ENCODE results near the gene CPT2. TPM values are rescaled to one million over a fixed set of nuclear protein-coding genes. Genes with fewer than 3 reads are reported as not detected.

The CPT2 gene
- total and polyA plus RNA-seq, 2 of the 13 experiments (the other 11 are each of a cell fraction or from before 2014, with no cell fraction given) = 12.6 to 14.6 TPM

DNA sequence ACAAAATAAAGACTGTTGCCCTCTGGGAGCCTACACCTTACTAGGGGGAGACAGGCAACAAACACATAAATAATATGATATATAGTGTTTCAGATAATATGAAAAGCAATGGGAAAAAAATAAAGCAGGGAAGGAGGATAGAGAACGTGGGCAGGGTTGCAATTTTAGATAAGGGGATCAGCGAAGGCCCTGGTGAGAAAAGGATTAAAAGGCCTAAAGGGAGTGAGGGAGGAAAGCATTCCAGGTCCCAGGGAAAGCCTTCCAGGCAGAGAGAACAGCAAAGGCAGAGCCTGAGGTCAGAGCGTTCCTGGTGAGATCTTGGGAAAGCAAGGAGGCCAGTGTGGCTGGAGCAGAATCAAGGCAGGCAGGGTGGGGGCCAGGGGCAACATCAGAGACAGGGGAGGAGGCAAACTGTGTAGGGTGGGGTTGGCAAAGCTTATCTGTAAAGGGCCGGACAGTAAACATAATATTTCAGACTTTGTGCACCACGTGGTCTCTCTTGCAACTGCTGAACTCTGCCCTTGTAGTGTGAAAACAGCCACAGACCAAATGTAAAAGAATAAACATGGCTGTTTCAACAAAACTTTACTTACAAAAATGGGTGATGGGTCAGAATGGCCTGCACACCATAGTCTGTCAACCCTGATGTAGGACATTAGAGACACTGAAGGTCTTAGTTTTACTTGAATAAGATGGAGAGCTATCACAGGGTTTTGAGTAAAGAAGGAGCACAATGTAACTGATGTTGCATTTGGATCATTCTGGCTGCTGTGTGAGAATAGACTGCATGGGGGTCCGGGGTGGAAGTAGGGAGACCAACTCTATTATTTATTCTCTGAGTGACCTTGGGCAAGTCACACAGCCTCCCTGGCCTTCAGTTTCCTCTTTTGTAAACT is 13.3 kb upstream of the CPT2 start (continued):
- TF ChIP-seq ZSCAN20 (CRISPR knock-in tag; IDR thresholded peaks at IDR 0.05; ENCODE audit: borderline replicate concordance) (no peak), SOX13 (IDR thresholded peaks at IDR 0.05) (peak; percentile 57; the same call in 1 of the 2 replicates), SOX13 (CRISPR knock-in tag; conservative IDR thresholded peaks at IDR 0.05 in 1 of 2, IDR thresholded peaks at IDR 0.05 in 1 of 2) (peak in 1 of 2 experiments; percentile 90; a peak in 2 of 4 replicates), POLR2A (IDR thresholded peaks at IDR 0.05; ENCODE audit: insufficient read depth in 1 of 2, low read depth in 2 of 2, low read length in 2 of 2) (peak in 1 of 2 experiments; percentile 74; a peak in 3 of 4 replicates), ZNF274 (CRISPR knock-in tag; IDR thresholded peaks at IDR 0.05) (no peak), DMAP1 (CRISPR knock-in tag; IDR thresholded peaks at IDR 0.05) (peak; percentile 85), MLX (CRISPR knock-in tag; IDR thresholded peaks at IDR 0.05) (peak; percentile 92), RBFOX2 (IDR thresholded peaks at IDR 0.05; ENCODE audit: low read depth, low read length) (no peak), TRAFD1 (CRISPR knock-in tag; IDR thresholded peaks at IDR 0.05; ENCODE audit: borderline replicate concordance) (no peak), ZNF549 (CRISPR knock-in tag; IDR thresholded peaks at IDR 0.05) (no peak), PRMT3 (CRISPR knock-in tag; IDR thresholded peaks at IDR 0.05; ENCODE audit: borderline replicate concordance, low read depth) (no peak), KDM6A (CRISPR knock-in tag; IDR thresholded peaks at IDR 0.05; ENCODE audit: low read depth) (peak; percentile 97), FOXJ3 (CRISPR knock-in tag; IDR thresholded peaks at IDR 0.05; ENCODE audit: borderline replicate concordance) (peak; percentile 98), SMAD3 (CRISPR knock-in tag; IDR thresholded peaks at IDR 0.05) (no peak; the same call in 1 of the 2 replicates), RFX5 (IDR thresholded peaks at IDR 0.05; ENCODE audit: low read depth, low read length) (no peak), SRY (CRISPR knock-in tag; IDR thresholded peaks at IDR 0.05) (no peak), ZNF710 (CRISPR knock-in tag; IDR thresholded peaks at IDR 0.05; ENCODE audit: borderline replicate concordance) (no peak; the same call in 1 of the 2 replicates), ZNF317 (CRISPR knock-in tag; IDR thresholded peaks at IDR 0.05) (peak; percentile 54; the same call in 1 of the 2 replicates), ZNF333 (CRISPR knock-in tag; IDR thresholded peaks at IDR 0.05; ENCODE audit: borderline replicate concordance) (no peak), ZNF350 (CRISPR knock-in tag; IDR thresholded peaks at IDR 0.05; ENCODE audit: borderline replicate concordance, low read depth) (peak; percentile 90), ZNF605 (CRISPR knock-in tag; IDR thresholded peaks at IDR 0.05) (peak; percentile 80; the same call in 1 of the 2 replicates), U2AF2 (IDR thresholded peaks at IDR 0.05; ENCODE audit: low read depth, low read length) (no peak), POLR2G (IDR thresholded peaks at IDR 0.05; ENCODE audit: low read depth, low read length) (peak; percentile 34; the same call in 1 of the 2 replicates), REL (CRISPR knock-in tag; conservative IDR thresholded peaks at IDR 0.05) (no peak)
